HCT116 (cell line): ENCODE results near the gene GPI. TPM values are rescaled to one million over a fixed set of nuclear protein-coding genes. Genes with fewer than 3 reads are reported as not detected.

Experiments used
- ATAC-seq: fragments of 200-7000 bp; cut with Tn5 transposase; 2 replicates; pipeline ENCODE4 v1.9.1; 2020; ENCODE audit warnings: mild to moderate bottlenecking, moderate library complexity
- BruUV-seq: library from RNA; stranded (reverse); fragments of 400-500 nt; replicated peaks from 2 replicates; lab custom pipeline; 2021; lab: Mats Ljungman, UMichigan
- CTCF ChIA-PET: fragments of 300-600 bp; sonication (Branson Sonifier 250); formaldehyde crosslinking; loops from one replicate; lab custom pipeline; 2021; ENCODE audit warnings: antibody characterized with exemption; lab: Charles Lee
- POLR2A ChIA-PET: fragments of 300-600, 350-600 bp; sonication (Branson Sonifier 250); formaldehyde crosslinking; loops from one replicate; lab custom pipeline; 2021; ENCODE audit warnings: antibody characterized with exemption; lab: Charles Lee
- RAD21 ChIA-PET, 2 experiments: fragments of 300-600 bp; sonication (Branson Sonifier 250); formaldehyde crosslinking; loops; one replicate each; lab custom pipeline; 2023; ENCODE audit warnings: low total read pairs in 2 of 2; ENCODE audit not compliant: uncharacterized antibody in 2 of 2, unreplicated experiment in 2 of 2, low non-redundant PET in 1 of 2; lab: Charles Lee
- DNase-seq: peaks from one replicate; pipeline ENCODE4 v3.0.0-alpha.2; 2010; ENCODE audit warnings: low read depth, low spot score
- H2AFZ ChIP-seq: fragments of 200-600 bp; shearing (Covaris generic), sonication (generic); 2 replicates; pipeline ENCODE4 v1.6.1; 2017; ENCODE audit warnings: low read depth, mixed run types, mixed read lengths, antibody characterized with exemption, low read length; ENCODE audit not compliant: poor library complexity, severe bottlenecking
- H3K27ac ChIP-seq: 2 replicates; pipeline ENCODE4 v1.5.1; 2012; ENCODE audit warnings: low read depth, low read length
- H3K27me3 ChIP-seq: fragments of 200-600 bp; sonication (generic); 2 replicates; pipeline ENCODE4 v1.6.1; 2016; ENCODE audit warnings: mixed run types, low read length, mixed read lengths; ENCODE audit not compliant: insufficient read depth
- H3K36me3 ChIP-seq, 2 experiments: fragments of 200-500 bp in 1 of 2; fragments of 200-600 bp in 1 of 2; sonication (Bioruptor generic) in 1 of 2; sonication (generic) in 1 of 2; 2 replicates each; pipeline versions ENCODE4 v1.5.1 to v1.6.1; 2014 to 2016; ENCODE audit warnings: low read length in 2 of 2, inconsistent platforms in 1 of 2, mixed read lengths in 1 of 2, mixed run types in 1 of 2; ENCODE audit not compliant: insufficient read depth in 2 of 2, control insufficient read depth in 1 of 2
- H3K4me1 ChIP-seq, 2 experiments: fragments of 200-600 bp in 1 of 2; sonication (generic) in 1 of 2; 2 replicates each; pipeline versions ENCODE4 v1.5.1 to v1.6.1; 2012 to 2017; ENCODE audit warnings: low read length in 2 of 2, inconsistent platforms in 1 of 2, mild to moderate bottlenecking in 1 of 2, mixed read lengths in 1 of 2, mixed run types in 1 of 2, moderate library complexity in 1 of 2; ENCODE audit not compliant: insufficient read depth in 2 of 2, control insufficient read depth in 1 of 2
- H3K4me2 ChIP-seq: fragments of 200-600 bp; sonication (generic); 2 replicates; pipeline ENCODE4 v1.6.1; 2017; ENCODE audit warnings: mixed run types, low read length, mixed read lengths
- H3K4me3 ChIP-seq, 2 experiments: fragments of 200-600 bp in 1 of 2; sonication (generic) in 1 of 2; replicated peaks in 1 of 2; 2 replicates each; pipeline ENCODE4 v1.5.1; 2011 to 2016; ENCODE audit warnings: low read length in 2 of 2, control low read depth in 1 of 2, low read depth in 1 of 2, mild to moderate bottlenecking in 1 of 2, mixed read lengths in 1 of 2, mixed run types in 1 of 2
- H3K79me2 ChIP-seq: fragments of 200-600 bp; sonication (generic); 2 replicates; pipeline ENCODE4 v1.6.1; 2017; ENCODE audit warnings: mild to moderate bottlenecking, mixed run types, low read length, moderate library complexity, mixed read lengths; ENCODE audit not compliant: insufficient read depth
- H3K9ac ChIP-seq: fragments of 200-600 bp; sonication (generic); 2 replicates; pipeline ENCODE4 v1.6.1; 2016; ENCODE audit warnings: low read length, mixed read lengths
- H3K9me2 ChIP-seq: fragments of 200-600 bp; sonication (generic), shearing (Covaris generic); 2 replicates; pipeline ENCODE4 v1.6.1; 2017; ENCODE audit warnings: mixed run types, mild to moderate bottlenecking, moderate library complexity; ENCODE audit not compliant: insufficient read depth
- H3K9me3 ChIP-seq, 2 experiments: fragments of 200-500 bp in 1 of 2; fragments of 200-600 bp in 1 of 2; sonication (Bioruptor generic) in 1 of 2; sonication (generic) in 1 of 2; 2 replicates each; pipeline ENCODE4 v1.6.1; 2014 to 2017; ENCODE audit warnings: low read length in 2 of 2, mixed read lengths in 2 of 2, inconsistent platforms in 1 of 2, low read depth in 1 of 2, mild to moderate bottlenecking in 1 of 2, mixed run types in 1 of 2, moderate library complexity in 1 of 2; ENCODE audit not compliant: control insufficient read depth in 1 of 2, insufficient read depth in 1 of 2
- H4K20me1 ChIP-seq: fragments of 200-600 bp; sonication (generic), shearing (Covaris generic); 2 replicates; pipeline ENCODE4 v1.6.1; 2017; ENCODE audit warnings: mixed run types, mild to moderate bottlenecking, moderate library complexity; ENCODE audit not compliant: insufficient read depth
- ATF3 ChIP-seq: IDR thresholded peaks from 2 replicates; pipeline ENCODE4 v1.6.1; 2012
- CBX3 ChIP-seq: IDR thresholded peaks from 2 replicates; pipeline ENCODE4 v1.6.1; 2012; ENCODE audit warnings: low read depth
- CTCF ChIP-seq, 3 experiments: fragments of 200-600 bp in 1 of 3; sonication (generic) in 1 of 3; IDR thresholded peaks in 2 of 3; conservative IDR thresholded peaks in 1 of 3; 2 replicates each; pipeline ENCODE4 v1.5.1; 2012 to 2017; ENCODE audit warnings: low read depth in 2 of 3, low read length in 2 of 3, antibody characterized with exemption in 1 of 3, borderline replicate concordance in 1 of 3, control low read depth in 1 of 3, mild to moderate bottlenecking in 1 of 3, mixed read lengths in 1 of 3, mixed run types in 1 of 3, moderate library complexity in 1 of 3; ENCODE audit not compliant: insufficient read depth in 1 of 3
- REST ChIP-seq: IDR thresholded peaks from 2 replicates; pipeline ENCODE4 v1.6.1; 2012; ENCODE audit warnings: low read depth
- ZNF274 ChIP-seq: fragments of 200-500 bp; sonication (Bioruptor generic); IDR thresholded peaks from 2 replicates; pipeline ENCODE4 v1.6.1; 2014; ENCODE audit warnings: mild to moderate bottlenecking, low read depth, low read length, inconsistent platforms
- intact Hi-C: fragments of 100-400 bp; cut with micrococcal nuclease; formaldehyde crosslinking; loops from 2 replicates; pipeline ENCODE4 v1.10.0; 2022
- total RNA-seq: library from RNA; stranded (reverse); gene quantifications from one replicate; pipeline ENCODE4 v1.2.1, GENCODE V29; 2021; ENCODE audit not compliant: unreplicated experiment

The GPI gene
- total RNA-seq, 1 experiment from 2014 or later, result 787 TPM

- ChIA-PET POLR2A (no interaction called here), RAD21 (no interaction called here), CTCF (no interaction called here)
- TF ChIP-seq ZNF274 (no peak), ATF3 (no peak), REST (no peak), CBX3 (no peak), CTCF (IDR thresholded peaks at IDR 0.05 in 2 of 3, conservative IDR thresholded peaks at IDR 0.05 in 1 of 3; ENCODE audit: borderline replicate concordance in 1 of 3, insufficient read depth in 1 of 3, low read depth in 2 of 3, low read length in 2 of 3) (no peak)
- Histone ChIP-seq H3K4me3 (no peak overlapping the region), H3K27ac (no peak overlapping the region), H3K9ac (no peak overlapping the region), H3K4me2 (no peak overlapping the region), H3K4me1 (peaks cover 10 to 28% of the 10 kb centered on the region in 2 experiments; a peak in 3 of 4 replicates), H3K9me3 (no peaks in the 10 kb centered on the region), H3K9me2 (no peaks in the 10 kb centered on the region), H3K27me3 (no peaks in the 10 kb centered on the region), H3K36me3 (peaks cover 0 to 9% of the 10 kb centered on the region in 2 experiments; a peak in 1 of 4 replicates), H3K79me2 (no peaks in the 10 kb centered on the region), H2AFZ (no peak overlapping the region), H4K20me1 (no peaks in the 10 kb centered on the region)
- no TSS peak for BruUV-seq
- intact Hi-C loops, result no loop called here
- no peak for DNase-seq
- no peak for ATAC-seq
Measured at GRCh38 chr19:34320277-34320676, 44.7 kb upstream of the GPI start.
